A673 (cell line): ENCODE results near the gene HCK.

Experiments used
- EZH2 ChIP-seq: fragments of 200-600 bp; sonication (generic); IDR thresholded peaks from 2 replicates; pipeline ENCODE4 v1.6.1; 2017; ENCODE audit warnings: borderline replicate concordance, low read depth, mild to moderate bottlenecking, mixed read lengths, antibody characterized with exemption, low read length; ENCODE audit not compliant: poor library complexity, severe bottlenecking
- TF ChIP-seq, protein P1 (sequence below): fragments of 300-800, 200-600 bp; sonication (generic); conservative IDR thresholded peaks from 2 replicates; pipeline ENCODE4 v1.5.1; 2017; ENCODE audit warnings: low read depth, mild to moderate bottlenecking, antibody characterized with exemption, low read length, moderate library complexity, mixed read lengths

DNA sequence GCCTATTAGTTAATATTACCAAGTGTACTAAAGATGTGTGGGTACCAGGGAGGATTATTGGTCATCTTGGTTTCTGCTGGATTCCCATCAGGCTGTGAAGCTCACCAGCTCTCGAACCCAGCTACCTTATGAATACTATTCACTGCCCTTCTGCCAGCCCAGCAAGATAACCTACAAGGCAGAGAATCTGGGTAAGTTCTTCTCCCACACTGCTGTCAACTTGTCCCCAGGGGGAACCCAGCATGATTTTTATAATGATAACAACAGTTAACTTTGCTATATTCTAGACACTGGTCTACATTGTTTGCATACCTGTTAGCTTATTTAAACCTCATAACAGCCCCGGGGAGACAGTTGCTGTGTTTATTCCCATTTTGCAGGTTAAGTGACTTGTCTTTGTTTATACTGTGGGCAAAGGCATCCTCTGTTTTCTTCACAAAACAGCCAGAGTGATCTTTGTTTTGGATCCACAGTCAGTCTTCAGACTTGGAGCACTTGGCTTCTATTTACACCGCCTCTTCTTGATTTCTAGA, 84.0 kb downstream of the HCK start:
- TF ChIP-seq, protein P1, sequence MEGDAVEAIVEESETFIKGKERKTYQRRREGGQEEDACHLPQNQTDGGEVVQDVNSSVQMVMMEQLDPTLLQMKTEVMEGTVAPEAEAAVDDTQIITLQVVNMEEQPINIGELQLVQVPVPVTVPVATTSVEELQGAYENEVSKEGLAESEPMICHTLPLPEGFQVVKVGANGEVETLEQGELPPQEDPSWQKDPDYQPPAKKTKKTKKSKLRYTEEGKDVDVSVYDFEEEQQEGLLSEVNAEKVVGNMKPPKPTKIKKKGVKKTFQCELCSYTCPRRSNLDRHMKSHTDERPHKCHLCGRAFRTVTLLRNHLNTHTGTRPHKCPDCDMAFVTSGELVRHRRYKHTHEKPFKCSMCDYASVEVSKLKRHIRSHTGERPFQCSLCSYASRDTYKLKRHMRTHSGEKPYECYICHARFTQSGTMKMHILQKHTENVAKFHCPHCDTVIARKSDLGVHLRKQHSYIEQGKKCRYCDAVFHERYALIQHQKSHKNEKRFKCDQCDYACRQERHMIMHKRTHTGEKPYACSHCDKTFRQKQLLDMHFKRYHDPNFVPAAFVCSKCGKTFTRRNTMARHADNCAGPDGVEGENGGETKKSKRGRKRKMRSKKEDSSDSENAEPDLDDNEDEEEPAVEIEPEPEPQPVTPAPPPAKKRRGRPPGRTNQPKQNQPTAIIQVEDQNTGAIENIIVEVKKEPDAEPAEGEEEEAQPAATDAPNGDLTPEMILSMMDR, result no peak
- TF ChIP-seq EZH2, result no peak
